ENCODE measurements around the gene TNFRSF4.

GRCh38 chr1:1203561-1204424 is 10.2 kb downstream of the TNFRSF4 start:
- no peak for TF ChIP-seq EZH2phosphoT487 (IDR thresholded peaks at IDR 0.05; ENCODE audit: borderline replicate concordance)
- no peak for TF ChIP-seq CTCF (conservative IDR thresholded peaks at IDR 0.05; ENCODE audit: low read length)

Measured in Loucy (cell line).